Activated CD8-positive, alpha-beta memory T cell treated with anti-CD3 and anti-CD28 coated beads for 48 hours (primary cell): ENCODE measurements around the gene CNOT6.
"Not testable (repeated sequence)": the region's sequence is repeated elsewhere in the genome, so short reads cannot be mapped to it uniquely, and the experiment has no call there.

Experiments
- DNase-seq, 3 experiments: peaks; one replicate each; pipeline ENCODE4 v3.0.0-alpha.2; 2020; ENCODE audit warnings: low read depth in 2 of 3, low spot score in 2 of 3

Gene CNOT6

GRCh38 chr5:180494060-180494509 lies at the start of gene CNOT6:
Gene CNOT6, plus strand, starts transcription at chr5:180494379. Its CDS starts 34,898 bp downstream, at chr5:180529277.
- peak; percentile 80 to 92 (median 87) for DNase-seq

DNA sequence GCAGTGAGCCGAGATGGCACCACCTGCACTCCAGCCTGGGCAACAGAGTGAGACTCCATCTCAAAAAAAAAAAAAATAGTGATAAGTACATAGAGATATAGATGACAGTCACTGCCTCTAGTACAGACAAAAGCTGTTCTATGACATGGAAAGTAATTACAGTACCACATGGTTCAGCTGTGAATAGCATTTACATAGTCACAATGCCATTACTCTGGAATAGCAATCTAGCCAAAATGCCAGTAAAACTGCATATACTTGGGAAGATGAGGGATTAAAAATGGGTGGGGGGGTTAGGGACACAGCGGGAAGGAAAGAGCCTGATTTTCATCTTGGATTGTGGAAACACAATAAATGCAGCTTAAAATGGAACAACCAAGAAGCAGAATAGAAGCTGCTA lies 39.4 kb upstream of the CNOT6 start:
- DNase-seq: no peak

DNA sequence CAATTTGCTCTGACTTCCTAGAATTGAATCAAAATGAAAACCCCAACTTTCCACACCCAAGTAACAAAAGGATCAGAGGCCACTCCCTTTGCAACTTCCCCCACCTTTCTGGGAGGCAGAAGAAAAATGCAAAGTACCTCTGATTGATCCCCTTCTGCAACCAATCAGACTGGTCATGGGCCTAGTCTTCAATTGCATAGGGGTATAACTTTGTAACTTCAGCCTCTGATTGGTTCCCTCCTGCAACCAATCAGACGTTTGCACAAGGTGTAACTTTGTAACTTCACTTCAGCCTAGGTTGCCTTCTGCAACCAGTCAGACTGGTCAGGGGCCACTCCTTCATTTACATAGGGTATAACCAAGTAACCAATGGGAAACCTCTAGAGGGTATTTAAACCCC lies 38.3 kb upstream of the CNOT6 start:
- DNase-seq: no peak

DNA sequence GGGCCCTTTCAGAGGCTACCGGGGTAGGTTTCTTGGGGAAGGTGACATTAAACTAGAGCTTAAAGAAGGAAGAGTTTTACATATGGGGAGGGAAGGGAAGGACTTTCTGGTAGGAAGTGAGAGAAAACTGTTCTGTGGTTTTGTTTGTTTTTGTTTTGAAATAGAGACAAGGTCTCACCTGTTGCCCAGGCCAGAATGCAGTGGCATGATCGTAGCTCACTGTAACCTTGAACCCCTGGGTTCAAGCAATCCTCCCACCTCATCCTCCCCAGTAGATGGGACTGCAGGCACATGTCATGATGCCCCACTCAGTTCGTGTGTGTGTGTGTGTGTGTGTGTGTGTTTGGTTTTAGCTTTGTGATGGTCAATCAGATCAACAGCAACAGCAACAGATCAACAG lies 37.4 kb upstream of the CNOT6 start:
- no peak for DNase-seq

DNA sequence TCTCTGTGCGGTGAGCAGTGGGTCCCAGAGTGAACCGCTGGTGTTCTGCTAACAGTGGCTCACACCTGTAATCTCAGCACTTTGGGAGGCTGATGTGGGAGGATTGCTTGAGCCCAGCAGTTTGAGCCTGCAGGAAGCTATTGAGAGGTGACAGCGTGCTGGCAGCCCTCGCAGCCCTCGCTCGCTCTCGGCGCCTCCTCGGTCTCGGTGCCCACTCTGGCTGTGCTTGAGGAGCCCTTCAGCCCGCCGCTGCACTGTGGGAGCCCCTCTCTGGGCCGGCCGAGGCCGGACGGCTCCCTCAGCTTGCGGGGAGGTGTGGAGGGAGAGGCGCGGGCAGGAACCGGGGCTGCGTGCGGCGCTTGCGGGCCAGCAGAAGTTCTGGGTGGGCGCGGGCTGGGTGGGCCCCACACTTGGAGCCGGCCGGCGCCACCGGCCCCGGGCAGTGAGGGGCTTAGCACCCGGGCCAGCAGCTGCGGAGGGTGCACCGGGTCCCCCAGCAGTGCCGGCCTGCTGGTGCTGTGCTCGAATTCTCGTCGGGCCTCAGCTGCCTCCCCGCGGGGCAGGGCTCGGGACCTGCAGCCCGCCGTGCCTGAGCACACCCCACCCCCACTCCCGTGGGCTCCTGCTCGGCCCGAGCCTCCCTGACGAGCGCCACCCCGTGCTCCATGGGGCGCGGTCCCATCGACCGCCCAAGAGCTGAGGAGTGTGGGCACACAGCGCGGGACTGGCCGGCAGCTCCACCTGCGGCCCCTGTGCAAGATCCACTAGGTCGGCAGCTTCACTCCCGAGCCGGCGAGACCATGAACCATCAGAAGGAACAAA lies 35.1 kb upstream of the CNOT6 start:
- not testable (repeated sequence) for DNase-seq

- DNase-seq: not testable (repeated sequence)
These were observed 34.5 kb upstream of the CNOT6 start for GRCh38 chr5:180459674-180460142.

GRCh38 chr5:180460834-180461233 lies 33.3 kb upstream of the CNOT6 start:
- no peak for DNase-seq

- DNase-seq: no peak
These were observed 32.9 kb upstream of the CNOT6 start for GRCh38 chr5:180461303-180461702.

DNA sequence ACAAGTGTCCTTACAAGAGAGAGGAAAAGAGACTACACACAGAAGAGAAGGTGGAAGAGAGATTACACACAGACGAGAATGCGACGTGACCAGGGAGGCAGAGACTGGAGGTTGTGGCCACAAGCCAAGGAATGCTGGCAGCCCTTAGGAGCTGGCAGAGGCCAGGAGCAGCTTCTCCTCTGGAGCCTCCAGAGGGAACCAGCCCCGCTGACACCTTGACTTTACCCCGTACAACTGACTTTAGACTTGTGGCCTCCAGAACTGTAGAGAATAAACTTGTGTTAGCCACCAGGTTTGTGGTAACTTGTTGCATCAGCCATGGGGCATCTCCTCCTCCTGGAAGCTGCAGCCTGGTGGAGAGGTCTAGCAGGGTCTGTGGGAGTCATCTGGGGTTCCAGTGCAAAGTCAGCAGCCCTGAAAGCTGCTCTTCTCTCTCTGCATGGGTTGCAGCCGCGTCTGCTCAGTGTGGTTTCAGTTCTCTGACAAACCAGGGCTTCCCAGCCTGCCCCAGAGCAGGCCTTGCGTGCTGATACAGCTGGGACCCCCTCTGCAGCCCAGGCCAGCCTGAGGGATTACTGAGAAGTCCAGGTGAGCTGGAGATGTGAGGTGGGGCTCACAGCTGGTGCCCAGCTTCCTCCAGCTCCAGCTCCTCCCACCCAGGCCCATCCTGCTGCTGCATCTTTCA lies 30.8 kb upstream of the CNOT6 start:
- no peak for DNase-seq

GRCh38 chr5:180463916-180464602 lies 30.1 kb upstream of the CNOT6 start:
- no peak for DNase-seq

GRCh38 chr5:180464603-180464970 lies 29.6 kb upstream of the CNOT6 start:
- DNase-seq: no peak

DNA sequence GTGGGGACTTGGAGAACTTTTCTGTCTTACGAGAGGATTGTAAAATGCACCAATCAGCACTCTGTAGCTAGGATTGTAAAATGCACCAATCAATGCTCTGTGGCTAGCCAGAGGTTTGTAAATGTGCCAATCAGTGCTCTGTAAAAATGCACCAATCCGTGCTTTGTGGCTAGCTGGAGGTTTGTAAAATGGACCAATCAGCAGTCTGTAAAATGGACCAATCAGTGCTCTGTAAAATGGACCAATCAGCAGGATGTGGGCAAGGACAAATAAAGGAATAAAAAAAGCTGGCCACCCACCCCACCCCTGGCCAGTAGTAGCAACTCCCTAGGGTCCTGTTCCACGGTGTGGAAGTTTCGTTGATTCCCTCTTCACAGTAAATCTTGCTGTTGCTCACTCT lies 29.1 kb upstream of the CNOT6 start:
- not testable (repeated sequence) for DNase-seq

- no peak for DNase-seq
These were observed 27.9 kb upstream of the CNOT6 start for GRCh38 chr5:180466316-180466715.

DNA sequence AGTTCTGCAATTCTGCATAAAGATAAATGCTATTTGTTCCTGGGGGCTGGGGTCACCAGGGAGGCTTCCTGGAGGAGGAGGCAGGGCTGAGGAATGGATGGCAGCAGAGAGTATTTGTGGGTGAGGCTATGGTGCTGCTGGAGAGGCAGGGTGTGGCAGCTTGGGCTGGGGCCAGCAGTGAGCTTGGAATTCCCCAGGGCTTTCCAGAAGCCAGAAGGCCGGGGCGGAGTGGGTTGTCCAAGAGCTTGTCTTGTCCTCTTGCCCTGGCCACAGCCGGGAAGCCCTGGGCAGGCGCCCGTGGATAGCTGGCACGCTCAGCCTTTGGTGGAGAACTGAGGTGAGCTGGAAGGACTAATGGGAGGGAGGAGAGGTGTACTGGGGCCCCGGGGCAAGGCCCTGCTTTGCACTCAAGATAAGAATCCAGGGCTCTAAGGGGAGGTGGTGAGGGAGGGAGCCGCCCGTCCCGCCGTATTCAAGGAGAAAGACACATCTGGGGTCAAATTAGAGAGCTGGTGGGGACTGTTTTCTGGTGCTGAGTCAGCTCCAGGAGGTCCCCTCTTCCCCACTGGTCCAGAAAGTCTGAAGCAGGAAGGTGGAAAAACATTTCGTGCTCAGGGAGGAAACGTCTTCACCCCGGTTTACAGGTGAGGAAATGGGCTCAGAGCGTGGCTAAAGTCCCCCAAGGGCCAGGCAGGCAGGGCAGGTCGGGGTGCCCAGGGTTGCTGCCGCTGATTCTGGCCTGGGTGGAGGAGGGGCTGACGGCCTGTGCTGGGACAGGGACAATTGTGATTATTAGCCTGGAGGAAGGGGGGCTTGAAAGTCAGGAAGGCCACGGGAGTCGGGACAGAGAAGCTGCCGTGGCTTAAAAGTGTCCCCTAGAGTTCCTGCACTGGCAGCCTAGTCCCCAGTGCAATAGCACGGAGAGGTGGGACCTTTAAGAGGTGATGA lies 26.9 kb upstream of the CNOT6 start:
- no peak for DNase-seq

GRCh38 chr5:180467989-180468731 lies 26.0 kb upstream of the CNOT6 start:
- no peak for DNase-seq

DNA sequence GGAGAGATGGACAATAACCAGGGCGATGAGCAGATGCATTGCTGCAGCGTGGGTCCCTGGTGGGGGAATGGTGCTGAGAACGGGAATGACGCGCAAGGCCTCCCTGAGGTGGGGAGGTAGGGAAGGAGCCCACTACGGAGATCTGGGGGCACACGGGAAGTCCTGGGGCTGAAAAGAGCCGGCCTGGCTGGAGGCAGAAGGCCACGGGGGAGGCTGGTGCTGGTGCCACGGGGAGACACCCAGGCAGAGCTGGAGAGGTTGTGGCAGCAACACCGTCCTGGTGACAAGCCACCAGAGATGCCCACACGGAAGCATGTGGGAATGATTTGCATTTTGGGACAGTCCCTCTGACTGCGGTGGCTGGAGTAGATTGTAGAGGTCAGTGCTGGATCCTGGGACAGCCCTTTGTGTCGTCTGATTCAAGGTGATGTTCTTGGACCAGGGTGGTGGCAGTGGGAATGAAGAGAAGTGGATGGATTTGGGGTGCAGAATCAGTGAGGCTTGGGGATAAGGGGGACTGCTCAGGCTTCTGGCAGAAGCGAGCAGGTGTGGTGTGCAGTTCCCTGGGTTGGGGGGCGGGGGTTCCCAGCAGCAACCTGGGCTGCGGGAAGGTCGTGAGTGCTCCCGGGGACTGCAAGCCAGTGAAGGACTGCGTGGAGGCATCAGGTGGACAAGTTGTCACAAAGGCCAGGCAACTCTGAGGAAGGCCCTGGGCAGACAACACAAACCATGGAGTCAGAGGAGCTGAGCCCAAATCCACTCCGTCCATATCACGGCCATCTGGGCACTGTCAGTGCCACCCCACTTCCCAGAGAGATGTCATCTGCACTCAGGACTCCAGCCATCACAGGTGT lies 25.2 kb upstream of the CNOT6 start:
- DNase-seq: no peak

GRCh38 chr5:180469586-180469865 lies 24.7 kb upstream of the CNOT6 start:
- no peak for DNase-seq

DNA sequence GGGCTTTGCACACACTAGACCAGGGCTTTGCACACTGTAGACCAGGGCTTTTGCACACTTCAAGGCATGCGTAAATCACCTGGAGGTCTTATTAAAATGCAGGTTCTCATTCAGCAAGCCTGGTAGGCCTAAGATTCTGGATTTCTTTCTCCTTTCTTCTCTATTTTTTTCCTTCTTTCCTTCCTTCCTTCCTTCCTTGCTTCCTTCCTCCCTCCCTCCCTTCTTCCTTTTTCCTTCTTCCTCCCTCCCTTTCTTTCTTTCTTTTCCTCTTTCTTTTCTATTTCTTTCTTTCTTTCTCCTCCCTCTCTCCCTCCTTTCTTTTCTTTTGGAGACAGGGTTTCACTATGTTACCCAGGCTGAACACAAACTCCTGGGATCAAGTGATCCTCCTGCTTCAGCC lies 24.3 kb upstream of the CNOT6 start:
- no peak for DNase-seq

DNA sequence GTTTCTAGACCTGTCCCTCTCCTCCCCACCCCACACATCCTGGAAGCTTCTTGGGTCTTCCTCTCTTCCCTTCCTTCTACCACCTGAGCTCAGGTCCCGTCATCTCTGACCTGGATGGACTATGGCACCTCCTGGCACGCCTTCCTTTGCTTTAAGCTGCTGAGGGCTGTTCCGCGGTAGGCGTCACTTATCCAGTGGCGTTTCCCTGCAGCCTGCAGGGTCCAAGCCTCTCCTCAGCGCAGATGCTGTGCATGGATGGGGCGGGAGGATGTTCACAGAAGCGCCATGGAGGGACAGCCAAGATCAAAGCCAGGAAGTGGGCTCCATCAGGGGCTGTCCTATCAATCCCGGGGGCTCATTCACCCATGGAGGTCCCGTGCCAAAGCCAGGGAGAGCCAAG lies 23.8 kb upstream of the CNOT6 start:
- DNase-seq: no peak
